ENCODE measurements around the gene ESR1. TPM values are rescaled to one million over a fixed set of nuclear protein-coding genes. Genes with fewer than 3 reads are reported as not detected.

The ESR1 gene
- polyA plus RNA-seq, 1 of the 3 experiments (the other 2 are of a cell fraction), result under 0.01 TPM

- Histone ChIP-seq H3K4me1 (ENCODE audit: control insufficient read depth in 1 of 2, insufficient read depth in 2 of 2, low read depth in 1 of 2, low read length in 1 of 2) (peaks cover 0 to 7% of the 10 kb centered on the region in 2 experiments; a peak in 1 of 4 replicates), H3K36me3 (replicated peaks in 1 of 2; ENCODE audit: control insufficient read depth in 1 of 2, insufficient read depth in 2 of 2, low read length in 1 of 2) (peaks cover 30 to 32% of the 10 kb centered on the region in 2 experiments), H3K4me3 (ENCODE audit: low read depth in 2 of 2, low read length in 1 of 2) (no peak overlapping the region), H3K9me2 (no peaks in the 10 kb centered on the region), H4K20me1 (ENCODE audit: insufficient read depth) (no peaks in the 10 kb centered on the region), H3K9ac (no peak overlapping the region), H3K27ac (ENCODE audit: low read depth in 2 of 2, low read length in 1 of 2) (no peak overlapping the region), H2AFZ (ENCODE audit: low read depth) (no peak overlapping the region), H3K79me2 (ENCODE audit: insufficient read depth) (no peaks in the 10 kb centered on the region), H3K9me3 (no peaks in the 10 kb centered on the region), H3K27me3 (ENCODE audit: insufficient read depth) (no peaks in the 10 kb centered on the region), H3F3A (replicated peaks; ENCODE audit: insufficient read depth) (peaks cover 6% of the 10 kb centered on the region), H3K4me2 (no peak overlapping the region)
- no peak for TF ChIP-seq RAD21 (IDR thresholded peaks at IDR 0.05; ENCODE audit: low read length)
- TF ChIP-seq YY1 (IDR thresholded peaks at IDR 0.05; ENCODE audit: low read depth), result no peak
- no peak for TF ChIP-seq SMC3 (IDR thresholded peaks at IDR 0.05; ENCODE audit: low read depth, low read length)
- TF ChIP-seq FOXM1 (IDR thresholded peaks at IDR 0.05; ENCODE audit: low read depth), result no peak
- TF ChIP-seq EZH2phosphoT487 (IDR thresholded peaks at IDR 0.05; ENCODE audit: borderline replicate concordance, low read depth), result no peak
- TF ChIP-seq, protein P1, sequence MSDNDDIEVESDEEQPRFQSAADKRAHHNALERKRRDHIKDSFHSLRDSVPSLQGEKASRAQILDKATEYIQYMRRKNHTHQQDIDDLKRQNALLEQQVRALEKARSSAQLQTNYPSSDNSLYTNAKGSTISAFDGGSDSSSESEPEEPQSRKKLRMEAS (IDR thresholded peaks at IDR 0.05; ENCODE audit: low read depth), result no peak
- TF ChIP-seq, protein P2, sequence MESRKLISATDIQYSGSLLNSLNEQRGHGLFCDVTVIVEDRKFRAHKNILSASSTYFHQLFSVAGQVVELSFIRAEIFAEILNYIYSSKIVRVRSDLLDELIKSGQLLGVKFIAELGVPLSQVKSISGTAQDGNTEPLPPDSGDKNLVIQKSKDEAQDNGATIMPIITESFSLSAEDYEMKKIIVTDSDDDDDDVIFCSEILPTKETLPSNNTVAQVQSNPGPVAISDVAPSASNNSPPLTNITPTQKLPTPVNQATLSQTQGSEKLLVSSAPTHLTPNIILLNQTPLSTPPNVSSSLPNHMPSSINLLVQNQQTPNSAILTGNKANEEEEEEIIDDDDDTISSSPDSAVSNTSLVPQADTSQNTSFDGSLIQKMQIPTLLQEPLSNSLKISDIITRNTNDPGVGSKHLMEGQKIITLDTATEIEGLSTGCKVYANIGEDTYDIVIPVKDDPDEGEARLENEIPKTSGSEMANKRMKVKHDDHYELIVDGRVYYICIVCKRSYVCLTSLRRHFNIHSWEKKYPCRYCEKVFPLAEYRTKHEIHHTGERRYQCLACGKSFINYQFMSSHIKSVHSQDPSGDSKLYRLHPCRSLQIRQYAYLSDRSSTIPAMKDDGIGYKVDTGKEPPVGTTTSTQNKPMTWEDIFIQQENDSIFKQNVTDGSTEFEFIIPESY (IDR thresholded peaks at IDR 0.05; ENCODE audit: borderline replicate concordance, low read depth), result no peak
- TF ChIP-seq FOSL2 (IDR thresholded peaks at IDR 0.05; ENCODE audit: borderline replicate concordance, low read depth), result no peak
- TF ChIP-seq RFX5 (IDR thresholded peaks at IDR 0.05; ENCODE audit: low read length), result no peak
- no peak for TF ChIP-seq NFIC (IDR thresholded peaks at IDR 0.05; ENCODE audit: borderline replicate concordance)
- no peak for TF ChIP-seq NRF1 (IDR thresholded peaks at IDR 0.05; ENCODE audit: low read depth, low read length)
- no peak for TF ChIP-seq JUND (IDR thresholded peaks at IDR 0.05)
- TF ChIP-seq TAF1 (IDR thresholded peaks at IDR 0.05; ENCODE audit: borderline replicate concordance, low read depth, low read length), result no peak
- 89% methylated on average over 3 of the region's 3 CpGs for WGBS (ENCODE audit: low lambda C conversion rate)
- DNase-seq, result no peak
- ChIA-PET POLR2A (no interaction called here), CTCF (interaction anchor here (3.3 kb wide), 1 partner anchor 353 kb away, joined by 14 read pairs; no protein-coding TSS in a partner anchor)
These were observed 310.7 kb downstream of the ESR1 start for GRCh38 chr6:152118224-152118623.

GRCh38 chr6:152118678-152119077 is 311.2 kb downstream of the ESR1 start:
- Histone ChIP-seq H3K4me3 (ENCODE audit: low read depth in 2 of 2, low read length in 1 of 2) (no peak overlapping the region), H4K20me1 (ENCODE audit: insufficient read depth) (no peaks in the 10 kb centered on the region), H3K9me2 (no peaks in the 10 kb centered on the region), H3K36me3 (replicated peaks in 1 of 2; ENCODE audit: control insufficient read depth in 1 of 2, insufficient read depth in 2 of 2, low read length in 1 of 2) (peaks cover 35 to 36% of the 10 kb centered on the region in 2 experiments), H3K9me3 (no peaks in the 10 kb centered on the region), H3F3A (replicated peaks; ENCODE audit: insufficient read depth) (peaks cover 6% of the 10 kb centered on the region), H3K27ac (ENCODE audit: low read depth in 2 of 2, low read length in 1 of 2) (no peak overlapping the region), H3K4me1 (ENCODE audit: control insufficient read depth in 1 of 2, insufficient read depth in 2 of 2, low read depth in 1 of 2, low read length in 1 of 2) (peaks cover 0 to 7% of the 10 kb centered on the region in 2 experiments; a peak in 1 of 4 replicates), H3K27me3 (ENCODE audit: insufficient read depth) (no peaks in the 10 kb centered on the region), H3K9ac (no peak overlapping the region), H2AFZ (ENCODE audit: low read depth) (no peak overlapping the region), H3K79me2 (ENCODE audit: insufficient read depth) (no peaks in the 10 kb centered on the region), H3K4me2 (no peak overlapping the region)
- POLR2A ChIA-PET, result no interaction called here
- TF ChIP-seq TEAD4 (IDR thresholded peaks at IDR 0.05; ENCODE audit: borderline replicate concordance, insufficient read depth) (no peak), GABPA (IDR thresholded peaks at IDR 0.05; ENCODE audit: low read depth) (no peak), CHD2 (IDR thresholded peaks at IDR 0.05; ENCODE audit: low read length, partially characterized antibody) (no peak), JUND (IDR thresholded peaks at IDR 0.05) (no peak), NRF1 (IDR thresholded peaks at IDR 0.05; ENCODE audit: low read depth, low read length) (no peak), SIN3A (IDR thresholded peaks at IDR 0.05; ENCODE audit: borderline replicate concordance, low read depth, low read length) (no peak)
- TF ChIP-seq, protein P3, sequence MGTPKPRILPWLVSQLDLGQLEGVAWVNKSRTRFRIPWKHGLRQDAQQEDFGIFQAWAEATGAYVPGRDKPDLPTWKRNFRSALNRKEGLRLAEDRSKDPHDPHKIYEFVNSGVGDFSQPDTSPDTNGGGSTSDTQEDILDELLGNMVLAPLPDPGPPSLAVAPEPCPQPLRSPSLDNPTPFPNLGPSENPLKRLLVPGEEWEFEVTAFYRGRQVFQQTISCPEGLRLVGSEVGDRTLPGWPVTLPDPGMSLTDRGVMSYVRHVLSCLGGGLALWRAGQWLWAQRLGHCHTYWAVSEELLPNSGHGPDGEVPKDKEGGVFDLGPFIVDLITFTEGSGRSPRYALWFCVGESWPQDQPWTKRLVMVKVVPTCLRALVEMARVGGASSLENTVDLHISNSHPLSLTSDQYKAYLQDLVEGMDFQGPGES (IDR thresholded peaks at IDR 0.05; ENCODE audit: low read depth, low read length), result no peak
- TF ChIP-seq, protein P4, sequence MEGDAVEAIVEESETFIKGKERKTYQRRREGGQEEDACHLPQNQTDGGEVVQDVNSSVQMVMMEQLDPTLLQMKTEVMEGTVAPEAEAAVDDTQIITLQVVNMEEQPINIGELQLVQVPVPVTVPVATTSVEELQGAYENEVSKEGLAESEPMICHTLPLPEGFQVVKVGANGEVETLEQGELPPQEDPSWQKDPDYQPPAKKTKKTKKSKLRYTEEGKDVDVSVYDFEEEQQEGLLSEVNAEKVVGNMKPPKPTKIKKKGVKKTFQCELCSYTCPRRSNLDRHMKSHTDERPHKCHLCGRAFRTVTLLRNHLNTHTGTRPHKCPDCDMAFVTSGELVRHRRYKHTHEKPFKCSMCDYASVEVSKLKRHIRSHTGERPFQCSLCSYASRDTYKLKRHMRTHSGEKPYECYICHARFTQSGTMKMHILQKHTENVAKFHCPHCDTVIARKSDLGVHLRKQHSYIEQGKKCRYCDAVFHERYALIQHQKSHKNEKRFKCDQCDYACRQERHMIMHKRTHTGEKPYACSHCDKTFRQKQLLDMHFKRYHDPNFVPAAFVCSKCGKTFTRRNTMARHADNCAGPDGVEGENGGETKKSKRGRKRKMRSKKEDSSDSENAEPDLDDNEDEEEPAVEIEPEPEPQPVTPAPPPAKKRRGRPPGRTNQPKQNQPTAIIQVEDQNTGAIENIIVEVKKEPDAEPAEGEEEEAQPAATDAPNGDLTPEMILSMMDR (IDR thresholded peaks at IDR 0.05), result peak; percentile 11; the same call in 1 of the 2 replicates
- DNase-seq, result no peak
- 94% methylated on average over 5 of the region's 5 CpGs for WGBS (ENCODE audit: low lambda C conversion rate)
- CTCF ChIA-PET, result interaction anchor here (1.0 to 3.3 kb wide), 3 partner anchors 9 to 354 kb away, joined by 3 to 14 read pairs (median 5); no protein-coding TSS in a partner anchor

Measured in SK-N-SH (cell line).